ENCODE measurements around the gene CNTN6.

The CNTN6 gene

DNA sequence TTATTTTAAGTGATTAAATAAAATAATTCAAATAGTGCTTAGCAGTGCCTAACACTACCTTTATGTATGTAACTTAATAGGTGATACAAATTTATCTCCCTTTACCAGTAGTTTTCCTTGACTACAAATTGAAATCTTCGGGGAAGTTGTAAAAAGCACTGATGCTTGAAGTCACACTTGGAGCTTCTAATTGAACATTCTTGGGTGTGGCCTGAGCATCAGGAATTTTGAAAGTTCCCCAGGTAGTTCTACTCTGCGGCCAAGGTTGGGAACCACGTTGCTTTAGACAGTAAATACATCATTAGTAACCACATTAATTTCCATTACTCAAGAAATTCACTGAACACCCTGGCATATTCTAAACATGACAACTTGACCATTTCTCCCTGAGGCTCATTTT lies 351.4 kb downstream of the CNTN6 start:
- DNase-seq, result no peak

DNA sequence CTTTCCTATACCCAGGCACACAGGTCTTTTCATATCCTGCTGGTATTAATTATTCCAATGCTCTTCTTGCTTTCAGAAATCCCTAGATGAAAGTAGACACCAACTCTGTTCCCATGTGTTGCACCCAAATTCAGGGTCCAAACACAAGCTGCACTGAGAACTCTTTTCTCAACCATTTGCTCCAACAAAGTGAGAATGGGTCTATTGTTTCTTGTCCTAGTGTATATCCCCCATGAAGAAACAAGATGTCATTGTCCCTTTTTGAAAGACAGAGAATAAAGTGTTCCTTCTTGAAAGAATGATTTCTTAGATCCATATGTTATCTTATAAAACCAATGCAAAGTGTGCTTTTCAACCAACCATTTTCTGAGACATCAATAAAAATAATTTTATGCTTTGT lies 353.7 kb downstream of the CNTN6 start:
- DNase-seq, result no peak

- no peak for DNase-seq
These were observed 354.6 kb downstream of the CNTN6 start for GRCh38 chr3:1447452-1447851.

DNA sequence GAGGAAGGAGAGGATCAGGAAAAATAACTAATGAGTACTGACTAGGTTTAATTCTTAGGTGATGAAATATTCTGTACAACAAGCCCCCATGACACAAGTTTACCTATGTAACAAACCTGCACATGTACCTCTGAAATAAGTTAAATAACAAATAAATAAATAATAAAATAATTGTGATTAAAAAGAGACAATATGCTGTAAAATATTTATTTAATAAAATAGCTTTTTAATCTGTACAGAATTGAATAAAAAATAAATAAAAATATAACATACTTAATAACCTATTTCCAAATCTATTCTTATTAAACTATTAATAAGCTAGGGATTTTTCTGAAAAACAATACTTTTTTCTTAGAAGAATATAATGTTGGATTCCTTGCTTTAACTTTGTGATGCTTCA lies 355.6 kb downstream of the CNTN6 start:
- DNase-seq, result no peak
